MM.1S (cell line): ENCODE results near the gene IL13.

Source experiments
- DNase-seq: peaks from one replicate; pipeline ENCODE4 v3.0.0-alpha.2; 2015
- H2AFZ ChIP-seq: fragments of 300-600 bp; sonication (generic); 2 replicates; pipeline ENCODE4 v1.6.0; 2016; ENCODE audit warnings: antibody characterized with exemption, low read length
- H3F3A ChIP-seq: fragments of 300-600 bp; sonication (generic); 2 replicates; pipeline ENCODE4 v1.6.1; 2016; ENCODE audit warnings: mild to moderate bottlenecking, antibody characterized with exemption, low read length, moderate library complexity, mixed read lengths; ENCODE audit not compliant: insufficient read depth
- H3K27ac ChIP-seq: fragments of 300-600 bp; sonication (generic); 2 replicates; pipeline ENCODE4 v1.5.1; 2016; ENCODE audit warnings: mild to moderate bottlenecking, low read length
- H3K27me3 ChIP-seq: fragments of 300-600 bp; sonication (generic); replicated peaks from 2 replicates; pipeline ENCODE4 v1.6.0; 2016; ENCODE audit warnings: low read length; ENCODE audit not compliant: insufficient read depth
- H3K36me3 ChIP-seq: fragments of 300-600 bp; sonication (generic); replicated peaks from 2 replicates; pipeline ENCODE4 v1.6.1; 2016; ENCODE audit warnings: mild to moderate bottlenecking, low read length, mixed read lengths; ENCODE audit not compliant: insufficient read depth
- H3K4me1 ChIP-seq: fragments of 300-600 bp; sonication (generic); 2 replicates; pipeline ENCODE4 v1.6.1; 2016; ENCODE audit warnings: low read length, mixed read lengths
- H3K4me2 ChIP-seq: fragments of 300-600 bp; sonication (generic); 2 replicates; pipeline ENCODE4 v1.6.0; 2016; ENCODE audit warnings: low read depth, low read length
- H3K4me3 ChIP-seq: fragments of 300-600 bp; sonication (generic); 2 replicates; pipeline ENCODE4 v1.5.1; 2016; ENCODE audit warnings: low read length, mixed read lengths
- H3K79me2 ChIP-seq: fragments of 300-600 bp; sonication (generic); 2 replicates; pipeline ENCODE4 v1.6.1; 2016; ENCODE audit warnings: mixed run types, low read length, mixed read lengths
- H3K9ac ChIP-seq: fragments of 300-600 bp; sonication (generic); 2 replicates; pipeline ENCODE4 v1.6.1; 2016; ENCODE audit warnings: low read length, mixed read lengths
- H3K9me2 ChIP-seq: fragments of 300-600 bp; sonication (generic); replicated peaks from 2 replicates; pipeline ENCODE4 v1.6.1; 2016; ENCODE audit warnings: mild to moderate bottlenecking, low read length, mixed read lengths; ENCODE audit not compliant: insufficient read depth
- H3K9me3 ChIP-seq: fragments of 300-600 bp; sonication (generic); replicated peaks from 2 replicates; pipeline ENCODE4 v1.6.1; 2016; ENCODE audit warnings: mild to moderate bottlenecking, low read length, mixed read lengths; ENCODE audit not compliant: insufficient read depth
- H4K20me1 ChIP-seq: fragments of 300-600 bp; sonication (generic); 2 replicates; pipeline ENCODE4 v1.6.1; 2016; ENCODE audit warnings: mild to moderate bottlenecking, low read length, moderate library complexity, mixed read lengths; ENCODE audit not compliant: insufficient read depth
- EZH2 ChIP-seq: fragments of 300-600 bp; sonication (generic); optimal IDR thresholded peaks from 2 replicates; pipeline ENCODE3; 2017; ENCODE audit warnings: low read depth, mild to moderate bottlenecking, antibody characterized with exemption, low read length, mixed read lengths
- EZH2phosphoT487 ChIP-seq: fragments of 300-600 bp; sonication (generic); IDR thresholded peaks from 2 replicates; pipeline ENCODE4 v1.6.1; 2018; ENCODE audit warnings: antibody characterized with exemption, low read length
- TF ChIP-seq, protein P1 (sequence below): fragments of 300-600 bp; sonication (generic); IDR thresholded peaks from 2 replicates; pipeline ENCODE4 v1.5.1; 2016; ENCODE audit warnings: antibody characterized with exemption, low read length, mixed read lengths

IL13 gene

GRCh38 chr5:132648355-132648754 lies 9.6 kb upstream of the IL13 start:
- no peak overlapping the region for H2AFZ ChIP-seq
- no peaks in the 10 kb centered on the region for H3K36me3 ChIP-seq
- no peaks in the 10 kb centered on the region for H3K4me1 ChIP-seq
- no peak for DNase-seq
- no peak overlapping the region for H3K27ac ChIP-seq
- TF ChIP-seq EZH2 (no peak), EZH2phosphoT487 (no peak)
- TF ChIP-seq, protein P1, sequence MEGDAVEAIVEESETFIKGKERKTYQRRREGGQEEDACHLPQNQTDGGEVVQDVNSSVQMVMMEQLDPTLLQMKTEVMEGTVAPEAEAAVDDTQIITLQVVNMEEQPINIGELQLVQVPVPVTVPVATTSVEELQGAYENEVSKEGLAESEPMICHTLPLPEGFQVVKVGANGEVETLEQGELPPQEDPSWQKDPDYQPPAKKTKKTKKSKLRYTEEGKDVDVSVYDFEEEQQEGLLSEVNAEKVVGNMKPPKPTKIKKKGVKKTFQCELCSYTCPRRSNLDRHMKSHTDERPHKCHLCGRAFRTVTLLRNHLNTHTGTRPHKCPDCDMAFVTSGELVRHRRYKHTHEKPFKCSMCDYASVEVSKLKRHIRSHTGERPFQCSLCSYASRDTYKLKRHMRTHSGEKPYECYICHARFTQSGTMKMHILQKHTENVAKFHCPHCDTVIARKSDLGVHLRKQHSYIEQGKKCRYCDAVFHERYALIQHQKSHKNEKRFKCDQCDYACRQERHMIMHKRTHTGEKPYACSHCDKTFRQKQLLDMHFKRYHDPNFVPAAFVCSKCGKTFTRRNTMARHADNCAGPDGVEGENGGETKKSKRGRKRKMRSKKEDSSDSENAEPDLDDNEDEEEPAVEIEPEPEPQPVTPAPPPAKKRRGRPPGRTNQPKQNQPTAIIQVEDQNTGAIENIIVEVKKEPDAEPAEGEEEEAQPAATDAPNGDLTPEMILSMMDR: no peak
- H3K9me3 ChIP-seq: no peaks in the 10 kb centered on the region
- H3K4me3 ChIP-seq: no peak overlapping the region
- no peak overlapping the region for H3K9ac ChIP-seq
- H3K79me2 ChIP-seq: no peaks in the 10 kb centered on the region
- no peaks in the 10 kb centered on the region for H3F3A ChIP-seq
- H3K4me2 ChIP-seq: no peak overlapping the region
- no peaks in the 10 kb centered on the region for H3K27me3 ChIP-seq
- no peaks in the 10 kb centered on the region for H3K9me2 ChIP-seq
- no peaks in the 10 kb centered on the region for H4K20me1 ChIP-seq

- no peaks in the 10 kb centered on the region for H3K36me3 ChIP-seq
- H4K20me1 ChIP-seq: no peaks in the 10 kb centered on the region
These were observed 6.0 kb upstream of the IL13 start for GRCh38 chr5:132651838-132652469.

DNA sequence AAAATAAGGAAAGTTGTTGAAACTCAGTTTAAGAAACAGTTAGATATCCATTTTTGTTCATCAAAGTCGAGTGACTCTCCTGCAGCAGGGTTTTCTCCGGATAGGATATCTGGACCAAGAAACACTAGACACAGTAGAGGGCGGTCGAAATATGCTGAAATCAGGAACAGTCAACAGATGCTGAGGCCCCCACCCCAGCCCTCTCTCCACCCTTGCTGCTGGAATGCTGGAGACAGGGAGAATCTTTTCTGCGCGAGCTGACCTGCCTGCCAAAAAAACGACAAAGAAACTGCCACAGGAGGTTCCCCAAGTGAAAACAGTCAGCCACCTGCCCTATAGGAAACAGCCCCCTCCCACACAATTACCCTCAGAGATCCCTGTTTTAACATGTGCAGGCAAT lies 4.3 kb upstream of the IL13 start:
- no peaks in the 10 kb centered on the region for H3K27me3 ChIP-seq
- no peaks in the 10 kb centered on the region for H3K36me3 ChIP-seq
- H3F3A ChIP-seq: no peaks in the 10 kb centered on the region
- H3K9ac ChIP-seq: no peak overlapping the region
- no peak overlapping the region for H2AFZ ChIP-seq
- H4K20me1 ChIP-seq: no peaks in the 10 kb centered on the region
- H3K4me2 ChIP-seq: no peak overlapping the region
- no peak overlapping the region for H3K4me3 ChIP-seq
- H3K79me2 ChIP-seq: no peaks in the 10 kb centered on the region
- no peaks in the 10 kb centered on the region for H3K4me1 ChIP-seq
- no peaks in the 10 kb centered on the region for H3K9me3 ChIP-seq
- DNase-seq: no peak
- no peak overlapping the region for H3K27ac ChIP-seq
- H3K9me2 ChIP-seq: no peaks in the 10 kb centered on the region
- TF ChIP-seq EZH2: no peak
- TF ChIP-seq, protein P1: no peak
- TF ChIP-seq EZH2phosphoT487: no peak

More at GRCh38 chr5:132651838-132652469, 6.0 kb upstream of the IL13 start:
- Histone ChIP-seq H3K27ac (no peak overlapping the region), H3F3A (no peaks in the 10 kb centered on the region), H3K9me3 (no peaks in the 10 kb centered on the region), H3K27me3 (no peaks in the 10 kb centered on the region), H3K9me2 (no peaks in the 10 kb centered on the region), H3K4me3 (no peak overlapping the region), H3K79me2 (no peaks in the 10 kb centered on the region), H3K4me2 (no peak overlapping the region), H3K9ac (no peak overlapping the region), H3K4me1 (no peaks in the 10 kb centered on the region), H2AFZ (no peak overlapping the region)
- TF ChIP-seq EZH2 (no peak), EZH2phosphoT487 (no peak)
- TF ChIP-seq, protein P1: no peak
- DNase-seq: no peak
